ENCODE data around the gene SLF2.

The SLF2 gene

GRCh38 chr10:101000127-101000914 lies 87.6 kb downstream of the SLF2 start:
- DNase-seq (ENCODE audit: low spot score), result no peak

GRCh38 chr10:101000915-101001658 lies 88.3 kb downstream of the SLF2 start:
- no peak for DNase-seq (ENCODE audit: low spot score)

GRCh38 chr10:101001659-101002035 lies 88.9 kb downstream of the SLF2 start:
- DNase-seq (ENCODE audit: low spot score), result no peak

- no peak for DNase-seq (ENCODE audit: low spot score)
Measured at GRCh38 chr10:101002456-101002855, 89.7 kb downstream of the SLF2 start.

GRCh38 chr10:101003639-101004206 lies 91.0 kb downstream of the SLF2 start:
- DNase-seq (ENCODE audit: low spot score), result no peak

- no peak for DNase-seq (ENCODE audit: low spot score)
Measured at GRCh38 chr10:101005361-101005760, 92.6 kb downstream of the SLF2 start.

GRCh38 chr10:101005869-101006567 lies 93.3 kb downstream of the SLF2 start:
- no peak for DNase-seq (ENCODE audit: low spot score)

GRCh38 chr10:101006593-101007098 lies 93.9 kb downstream of the SLF2 start:
- DNase-seq (ENCODE audit: low spot score), result no peak

- DNase-seq (ENCODE audit: low spot score), result no peak
Measured at GRCh38 chr10:101007099-101007711, 94.4 kb downstream of the SLF2 start.

GRCh38 chr10:101007915-101008822 lies 95.4 kb downstream of the SLF2 start:
- no peak for DNase-seq (ENCODE audit: low spot score)

- no peak for DNase-seq (ENCODE audit: low spot score)
Measured at GRCh38 chr10:101008823-101009423, 96.2 kb downstream of the SLF2 start.

GRCh38 chr10:101010329-101010728 lies 97.6 kb downstream of the SLF2 start:
- no peak for DNase-seq (ENCODE audit: low spot score)

- DNase-seq (ENCODE audit: low spot score), result no peak
Measured at GRCh38 chr10:101011517-101012423, 99.0 kb downstream of the SLF2 start.

- DNase-seq (ENCODE audit: low spot score), result peak; percentile 89
Measured at GRCh38 chr10:101012525-101013364, 100.0 kb downstream of the SLF2 start.

GRCh38 chr10:101013365-101013825 lies 100.6 kb downstream of the SLF2 start:
- no peak for DNase-seq (ENCODE audit: low spot score)

- peak; percentile 57 for DNase-seq (ENCODE audit: low spot score)
Measured at GRCh38 chr10:101014230-101014884, 101.6 kb downstream of the SLF2 start.

Data from LoVo (cell line).